Panc1 (cell line): ENCODE results near the gene CRNKL1. TPM values are rescaled to one million over a fixed set of nuclear protein-coding genes. Genes with fewer than 3 reads are reported as not detected.

Source experiments
- ATAC-seq: fragments of 200-7000 bp; cut with Tn5 transposase; 2 replicates; pipeline ENCODE4 v1.9.1; 2020; ENCODE audit warnings: mild to moderate bottlenecking, moderate library complexity
- BruUV-seq: library from RNA; stranded (reverse); fragments of 400-500 nt; replicated peaks from 2 replicates; lab custom pipeline; 2021; lab: Mats Ljungman, UMichigan
- CTCF ChIA-PET: fragments of 300-600 bp; sonication (Branson Sonifier 250); formaldehyde crosslinking; loops from one replicate; lab custom pipeline; 2022; ENCODE audit warnings: antibody characterized with exemption; lab: Charles Lee
- POLR2A ChIA-PET: fragments of 300-600 bp; sonication (Branson Sonifier 250); formaldehyde crosslinking; loops from one replicate; lab custom pipeline; 2022; ENCODE audit warnings: antibody characterized with exemption; lab: Charles Lee
- DNase-seq: peaks from one replicate; pipeline ENCODE4 v3.0.0-alpha.2; 2010; ENCODE audit warnings: low read depth, low spot score
- H3K27ac ChIP-seq: 2 replicates; pipeline ENCODE4 v1.5.1; 2011; ENCODE audit warnings: mild to moderate bottlenecking, low read length, inconsistent platforms
- H3K27me3 ChIP-seq: fragments of 200-500 bp; sonication (Bioruptor generic); 2 replicates; pipeline ENCODE4 v1.6.0; 2014; ENCODE audit warnings: low read length, inconsistent platforms; ENCODE audit not compliant: control insufficient read depth, insufficient read depth
- H3K36me3 ChIP-seq: fragments of 200-500 bp; sonication (Bioruptor generic); 2 replicates; pipeline ENCODE4 v1.5.1; 2014; ENCODE audit warnings: inconsistent platforms, mild to moderate bottlenecking, low read length, moderate library complexity; ENCODE audit not compliant: control insufficient read depth, insufficient read depth
- H3K4me1 ChIP-seq: 2 replicates; pipeline ENCODE4 v1.5.1; 2011; ENCODE audit warnings: inconsistent platforms, mild to moderate bottlenecking, low read length, moderate library complexity; ENCODE audit not compliant: control insufficient read depth, insufficient read depth
- H3K4me3 ChIP-seq, 2 experiments: 2 replicates each; pipeline ENCODE4 v1.5.1; 2011 to 2012; ENCODE audit warnings: low read depth in 2 of 2, low read length in 2 of 2, mild to moderate bottlenecking in 2 of 2, inconsistent platforms in 1 of 2, moderate library complexity in 1 of 2
- H3K9me3 ChIP-seq: fragments of 200-500 bp; sonication (Bioruptor generic); 2 replicates; pipeline ENCODE4 v1.5.1; 2014; ENCODE audit warnings: low read depth, mild to moderate bottlenecking, inconsistent platforms, low read length, moderate library complexity; ENCODE audit not compliant: control insufficient read depth, insufficient read depth
- POLR2AphosphoS5 ChIP-seq: IDR thresholded peaks from 2 replicates; pipeline ENCODE4 v1.6.1; 2012; ENCODE audit warnings: mild to moderate bottlenecking, low read depth, low read length, moderate library complexity
- REST ChIP-seq, 2 experiments: IDR thresholded peaks; 2 replicates each; pipeline ENCODE4 v1.6.1; 2011 to 2012; ENCODE audit warnings: low read depth in 2 of 2, control low read depth in 1 of 2, low read length in 1 of 2, mild to moderate bottlenecking in 1 of 2, moderate library complexity in 1 of 2; ENCODE audit not compliant: insufficient read depth in 1 of 2
- SIN3A ChIP-seq: IDR thresholded peaks from 2 replicates; pipeline ENCODE4 v1.6.1; 2012; ENCODE audit warnings: low read depth, mild to moderate bottlenecking, low read length, moderate library complexity, borderline replicate concordance; ENCODE audit not compliant: insufficient read depth
- TCF7L2 ChIP-seq: IDR thresholded peaks from 2 replicates; pipeline ENCODE4 v1.6.1; 2011; ENCODE audit warnings: mild to moderate bottlenecking, low read depth, low read length, inconsistent platforms
- in situ Hi-C: cut with HindIII; loops from 2 replicates; pipeline ENCODE4 v1.10.0; 2016; ENCODE audit warnings: low sequenced_read_pairs, low pct_unique_long_range_greater_than_20kb
- intact Hi-C: fragments of 100-400 bp; cut with micrococcal nuclease; formaldehyde crosslinking; loops from one replicate; pipeline ENCODE4 v1.10.0; 2022; ENCODE audit not compliant: unreplicated experiment
- total RNA-seq: library from RNA; stranded (reverse); gene quantifications from one replicate; pipeline ENCODE4 v1.2.1, GENCODE V29; 2021; ENCODE audit not compliant: unreplicated experiment
- TF ChIP-seq, protein P1 (sequence below): fragments of 450-650 bp; IDR thresholded peaks from 2 replicates; pipeline ENCODE4 v1.5.1; 2017; ENCODE audit warnings: mild to moderate bottlenecking

The CRNKL1 gene
- total RNA-seq, 1 experiment from 2014 or later = 16.4 TPM

DNA sequence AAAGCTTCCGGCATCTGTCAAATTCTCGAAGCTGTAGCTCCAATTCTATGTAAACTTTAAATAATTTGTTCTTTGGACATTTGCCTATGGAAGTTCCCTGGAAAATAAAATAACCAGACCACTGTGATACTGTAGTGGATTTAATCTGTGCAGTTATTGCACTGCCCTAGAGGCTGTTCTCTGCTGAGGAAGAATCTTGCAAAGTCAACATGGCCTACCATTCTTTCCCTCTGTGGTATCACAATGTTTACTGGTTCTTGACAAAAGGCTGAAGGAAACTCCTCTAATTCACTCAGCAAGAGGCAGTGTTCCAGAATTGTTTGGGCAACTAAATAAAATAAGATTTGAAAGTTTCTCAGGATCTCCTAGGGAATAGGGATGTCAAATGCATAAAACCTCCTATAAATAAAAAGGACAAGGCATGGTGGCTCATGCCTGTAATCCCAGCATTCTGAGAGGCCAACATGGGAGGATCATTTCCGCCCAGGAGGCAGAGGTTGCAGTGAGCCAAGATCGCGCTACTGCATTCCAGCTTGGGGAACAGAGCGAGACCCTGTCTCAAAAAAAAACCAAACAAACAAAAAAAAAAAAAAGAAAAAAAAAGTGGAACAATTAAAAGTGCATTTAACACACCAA lies 12.4 kb downstream of the CRNKL1 start:
- intact Hi-C loops = no loop called here
- peaks cover 34% of the 10 kb centered on the region for H3K36me3 ChIP-seq
- TF ChIP-seq SIN3A (no peak), TCF7L2 (no peak), REST (IDR thresholded peaks at IDR 0.05; ENCODE audit: insufficient read depth in 1 of 2, low read depth in 2 of 2, low read length in 1 of 2) (no peak), POLR2AphosphoS5 (no peak)
- TF ChIP-seq, protein P1, sequence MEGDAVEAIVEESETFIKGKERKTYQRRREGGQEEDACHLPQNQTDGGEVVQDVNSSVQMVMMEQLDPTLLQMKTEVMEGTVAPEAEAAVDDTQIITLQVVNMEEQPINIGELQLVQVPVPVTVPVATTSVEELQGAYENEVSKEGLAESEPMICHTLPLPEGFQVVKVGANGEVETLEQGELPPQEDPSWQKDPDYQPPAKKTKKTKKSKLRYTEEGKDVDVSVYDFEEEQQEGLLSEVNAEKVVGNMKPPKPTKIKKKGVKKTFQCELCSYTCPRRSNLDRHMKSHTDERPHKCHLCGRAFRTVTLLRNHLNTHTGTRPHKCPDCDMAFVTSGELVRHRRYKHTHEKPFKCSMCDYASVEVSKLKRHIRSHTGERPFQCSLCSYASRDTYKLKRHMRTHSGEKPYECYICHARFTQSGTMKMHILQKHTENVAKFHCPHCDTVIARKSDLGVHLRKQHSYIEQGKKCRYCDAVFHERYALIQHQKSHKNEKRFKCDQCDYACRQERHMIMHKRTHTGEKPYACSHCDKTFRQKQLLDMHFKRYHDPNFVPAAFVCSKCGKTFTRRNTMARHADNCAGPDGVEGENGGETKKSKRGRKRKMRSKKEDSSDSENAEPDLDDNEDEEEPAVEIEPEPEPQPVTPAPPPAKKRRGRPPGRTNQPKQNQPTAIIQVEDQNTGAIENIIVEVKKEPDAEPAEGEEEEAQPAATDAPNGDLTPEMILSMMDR = no peak
- DNase-seq (no peak), ATAC-seq (no peak)
- ChIA-PET CTCF (no interaction called here), POLR2A (no interaction called here)
- no peaks in the 10 kb centered on the region for H3K27me3 ChIP-seq
- no TSS peak for BruUV-seq
- no peaks in the 10 kb centered on the region for H3K9me3 ChIP-seq
- H3K4me1 ChIP-seq = no peaks in the 10 kb centered on the region
- H3K27ac ChIP-seq = no peak overlapping the region
- no peak overlapping the region for H3K4me3 ChIP-seq
- in situ Hi-C loops = no loop called here

- Histone ChIP-seq H3K27me3 (no peaks in the 10 kb centered on the region), H3K36me3 (peaks cover 38% of the 10 kb centered on the region), H3K27ac (no peak overlapping the region), H3K9me3 (no peaks in the 10 kb centered on the region), H3K4me1 (no peaks in the 10 kb centered on the region), H3K4me3 (no peak overlapping the region)
- DNase-seq = no peak
- CTCF ChIA-PET = no interaction called here
- intact Hi-C loops = no loop called here
- TF ChIP-seq, protein P1 = no peak
- TF ChIP-seq SIN3A (no peak), REST (IDR thresholded peaks at IDR 0.05; ENCODE audit: insufficient read depth in 1 of 2, low read depth in 2 of 2, low read length in 1 of 2) (no peak), TCF7L2 (no peak), POLR2AphosphoS5 (no peak)
- POLR2A ChIA-PET = no interaction called here
- no peak for ATAC-seq
- no TSS peak for BruUV-seq
- in situ Hi-C loops = no loop called here
Measured at GRCh38 chr20:20038586-20038985, 13.7 kb downstream of the CRNKL1 start.
